GM18868 (cell line): ENCODE measurements around the gene ADAMTS18.
A peak's percentile ranks its signal among the peaks of the same experiment; 100 is the strongest.
"Not testable (repeated sequence)": the region's sequence is repeated elsewhere in the genome, so short reads cannot be mapped to it uniquely, and the experiment has no call there.

Experiments
- ATAC-seq: cut with Tn5 transposase; IDR thresholded peaks from one replicate; pipeline ENCODE4 v1.9.1; 2021; ENCODE audit warnings: mild to moderate bottlenecking, moderate library complexity; ENCODE audit not compliant: unreplicated experiment

ADAMTS18 gene

DNA sequence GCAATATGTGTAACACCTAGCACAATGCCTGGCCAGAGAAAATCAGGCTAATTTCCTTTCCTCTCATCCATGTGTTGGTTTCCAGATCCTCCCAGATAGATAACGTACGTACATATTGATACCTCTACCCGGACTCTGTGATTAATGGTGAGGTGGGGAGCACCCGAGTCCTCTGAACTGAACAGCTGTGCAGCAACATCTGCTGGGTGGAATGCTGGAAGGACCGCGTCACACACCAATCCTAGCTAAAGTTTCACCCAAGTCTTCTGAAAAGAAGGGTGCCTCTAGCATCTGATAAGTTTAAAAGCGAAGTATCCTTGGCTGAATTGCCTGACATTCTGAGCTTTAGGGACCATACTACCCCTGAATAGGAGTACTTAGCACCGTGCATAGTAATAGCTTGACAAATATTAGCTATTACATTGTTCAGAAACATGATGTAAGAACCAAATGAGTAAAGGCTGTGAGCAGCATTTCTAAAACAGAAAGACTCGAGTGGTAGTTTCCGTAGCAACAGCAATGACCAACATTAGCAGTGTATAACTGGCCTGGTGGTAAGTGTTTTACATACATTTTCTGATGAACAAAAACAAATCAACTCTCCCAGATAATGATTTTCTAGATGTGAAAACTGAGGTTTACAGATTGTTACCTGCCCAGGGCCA is 144.3 kb downstream of the ADAMTS18 start:
- ATAC-seq: no peak

DNA sequence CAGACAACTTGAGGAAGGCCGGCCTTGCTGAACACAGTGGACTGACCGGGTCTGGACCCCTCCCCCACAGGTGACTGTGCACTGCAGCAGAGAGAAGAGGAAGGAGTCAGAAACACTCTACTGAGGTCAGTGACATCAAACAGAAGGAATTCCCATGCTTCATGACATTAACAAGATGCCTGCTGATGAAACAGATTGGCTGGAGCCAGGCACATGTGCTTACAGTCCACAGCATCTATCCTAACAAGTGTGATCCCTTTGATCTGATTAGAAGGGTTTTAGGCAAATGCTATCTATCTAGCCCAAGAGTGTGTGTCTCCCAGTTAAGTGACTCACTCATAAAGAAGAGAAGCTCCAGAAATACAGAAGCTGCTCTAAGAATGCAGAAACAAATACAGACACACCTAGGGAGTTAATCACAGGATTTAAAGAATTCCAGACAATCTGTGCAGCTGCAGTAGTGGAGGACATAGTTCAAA is 145.5 kb downstream of the ADAMTS18 start:
- ATAC-seq: no peak

GRCh38 chr16:77288222-77288621 is 146.6 kb downstream of the ADAMTS18 start:
- ATAC-seq: no peak

DNA sequence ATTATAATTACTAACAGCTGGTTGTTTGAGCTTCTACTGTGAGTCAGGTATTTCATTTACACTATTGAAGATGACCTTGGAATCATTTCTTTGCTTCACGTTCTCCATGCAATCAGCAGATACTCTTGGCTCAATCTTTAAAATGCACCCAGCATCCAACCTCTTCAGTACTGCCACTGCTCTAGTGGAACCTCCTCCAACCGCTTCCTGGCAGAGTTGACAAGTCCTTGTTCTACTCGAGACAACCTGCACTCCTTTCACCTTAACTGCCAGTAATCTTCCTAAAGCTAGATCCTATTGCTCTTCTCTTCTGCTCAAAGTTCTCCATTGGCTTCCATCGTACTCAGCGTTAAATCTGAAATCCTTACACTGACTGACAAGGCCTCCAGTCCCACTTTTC is 149.2 kb downstream of the ADAMTS18 start:
- ATAC-seq: no peak

DNA sequence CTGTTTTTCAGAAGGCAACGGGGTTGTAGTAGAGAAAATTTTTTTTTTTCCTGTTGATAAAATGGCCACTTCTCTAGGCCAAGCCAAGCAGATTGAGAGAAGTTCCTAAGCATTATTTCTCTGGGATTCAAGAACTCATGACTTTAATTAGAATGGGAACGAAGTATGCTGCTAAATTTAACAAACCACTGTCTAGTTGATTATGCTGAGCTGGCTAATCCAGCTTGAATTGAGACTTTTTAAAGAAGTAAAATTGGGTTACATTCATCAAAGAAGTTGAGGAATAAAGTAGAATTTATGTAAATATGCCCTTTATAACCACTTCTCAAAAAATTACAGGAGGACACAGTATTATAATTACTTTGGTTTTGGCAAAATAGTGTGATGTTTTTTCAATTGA is 152.5 kb downstream of the ADAMTS18 start:
- no peak for ATAC-seq

DNA sequence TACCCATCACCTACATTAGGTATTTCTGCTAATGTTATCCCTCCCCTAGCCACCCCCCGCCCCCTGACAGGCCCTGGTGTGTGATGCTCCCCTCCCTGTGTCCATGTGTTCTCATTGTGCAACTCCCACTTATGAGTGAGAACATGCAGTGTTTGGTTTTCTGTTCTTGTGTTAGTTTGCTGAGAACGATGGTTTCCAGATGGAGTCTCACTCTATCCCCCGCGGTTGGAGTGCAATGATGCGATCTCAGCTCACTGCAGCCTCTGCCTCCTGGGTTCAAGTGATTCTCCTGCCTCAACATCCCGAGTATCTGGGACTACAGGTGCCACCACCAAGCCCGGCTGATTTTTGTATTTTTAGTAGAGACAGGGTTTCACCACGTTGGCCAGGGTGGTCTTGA is 155.5 kb downstream of the ADAMTS18 start:
- ATAC-seq: not testable (repeated sequence)

- ATAC-seq: no peak
Observed at GRCh38 chr16:77277571-77277970, 157.3 kb downstream of the ADAMTS18 start.

- ATAC-seq: no peak
Observed at GRCh38 chr16:77277141-77277540, 157.7 kb downstream of the ADAMTS18 start.

GRCh38 chr16:77276661-77277060 is 158.2 kb downstream of the ADAMTS18 start:
- no peak for ATAC-seq

DNA sequence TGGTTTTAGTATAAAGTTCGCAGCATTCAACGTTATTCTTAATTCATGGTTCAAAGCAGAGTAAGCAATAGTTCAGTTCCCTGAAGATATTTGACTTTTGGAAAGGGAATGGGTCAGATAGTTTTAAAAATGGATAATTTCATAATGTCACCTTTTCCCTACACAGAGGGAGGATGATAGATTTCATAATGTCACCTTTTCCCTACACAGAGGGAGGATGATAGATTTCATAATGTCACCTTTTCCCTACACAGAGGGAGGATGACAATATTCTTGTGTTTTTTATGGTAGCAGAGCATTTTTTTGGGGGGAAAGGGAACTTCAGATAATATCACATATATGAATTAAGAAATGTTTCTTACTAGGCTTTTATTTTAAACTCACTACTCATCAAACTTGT is 159.5 kb downstream of the ADAMTS18 start:
- not testable (repeated sequence) for ATAC-seq

DNA sequence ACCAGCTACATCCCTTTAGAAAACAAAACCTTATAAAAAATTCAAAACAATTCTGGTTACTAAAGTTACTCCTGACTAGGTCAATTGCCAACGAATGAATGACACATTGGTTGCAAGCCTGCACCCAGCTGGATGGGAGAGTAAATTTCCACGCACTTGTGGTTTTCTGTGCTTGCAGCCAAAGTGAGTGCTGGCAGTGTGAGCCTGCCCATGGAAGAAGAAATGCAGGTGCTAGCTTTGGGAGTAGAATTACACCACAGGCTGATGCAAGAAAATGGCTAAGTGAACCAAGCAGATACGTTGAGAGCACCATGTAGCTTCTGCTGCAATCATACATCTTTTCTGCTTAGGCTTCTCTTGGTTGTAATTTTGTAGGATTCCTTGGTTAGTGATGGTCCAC is 161.0 kb downstream of the ADAMTS18 start:
- no peak for ATAC-seq

DNA sequence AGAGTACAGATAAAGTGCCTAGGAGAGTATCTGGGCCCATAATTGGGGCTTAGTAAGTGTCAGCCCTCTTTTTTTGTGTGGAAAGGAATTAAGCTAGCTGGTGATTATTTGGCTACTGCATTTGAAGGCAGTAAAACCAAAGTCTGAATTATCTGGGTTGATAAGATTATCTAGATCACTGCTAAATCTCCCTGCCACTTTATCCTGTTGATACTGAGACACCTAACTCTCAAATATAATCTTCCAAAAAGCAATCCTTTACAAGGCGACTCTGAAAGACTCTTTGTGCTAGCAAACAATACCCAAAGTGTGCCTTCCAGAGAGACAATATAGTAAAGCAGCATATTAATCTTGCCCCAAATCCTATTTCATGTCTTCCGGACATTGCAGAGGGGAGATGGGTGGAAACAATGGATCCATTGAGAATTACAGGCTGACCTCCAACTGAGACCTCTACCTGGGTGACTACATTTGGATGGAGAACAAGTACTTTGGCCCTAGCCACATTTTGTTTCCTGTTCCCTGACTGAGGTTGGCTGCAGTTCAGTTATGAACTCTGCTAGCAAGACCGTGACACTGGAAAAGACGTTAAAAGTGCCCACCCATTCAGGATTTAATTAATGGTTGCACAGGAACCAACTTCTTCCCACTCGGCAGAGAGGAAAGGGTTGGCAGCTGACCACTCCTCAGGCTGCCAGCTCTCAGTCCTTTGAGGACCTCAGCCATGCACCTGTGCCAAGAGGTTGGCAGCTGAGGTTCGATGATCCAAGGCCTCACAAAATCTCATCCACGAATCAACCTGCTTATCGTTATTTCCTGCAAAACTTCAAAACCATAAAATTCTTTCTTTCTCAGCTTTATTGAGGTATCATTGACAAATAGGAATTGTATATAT is 163.1 kb downstream of the ADAMTS18 start:
- ATAC-seq: no peak

- not testable (repeated sequence) for ATAC-seq
Observed at GRCh38 chr16:77266185-77266584, 168.6 kb downstream of the ADAMTS18 start.

DNA sequence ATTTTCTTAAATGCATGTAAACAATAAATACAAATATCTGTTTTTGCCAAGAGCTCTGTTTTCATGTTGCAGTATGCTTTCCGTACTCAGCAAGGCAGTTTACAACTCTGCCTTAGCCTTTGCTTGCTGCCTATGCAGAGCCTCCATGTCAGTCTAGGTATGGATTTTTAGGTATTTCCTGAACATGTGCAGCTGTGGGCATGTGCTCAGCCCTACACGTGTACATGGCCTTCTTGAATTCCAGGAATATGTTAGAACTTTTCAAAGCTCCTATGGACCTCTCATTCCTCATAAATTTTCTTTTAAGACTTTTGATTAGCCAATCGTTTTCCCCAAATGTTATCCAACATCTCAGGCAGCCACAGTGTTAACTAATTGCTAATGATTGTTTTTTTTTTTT is 171.9 kb downstream of the ADAMTS18 start:
- no peak for ATAC-seq

GRCh38 chr16:77250400-77250799 is 184.4 kb downstream of the ADAMTS18 start:
- no peak for ATAC-seq

DNA sequence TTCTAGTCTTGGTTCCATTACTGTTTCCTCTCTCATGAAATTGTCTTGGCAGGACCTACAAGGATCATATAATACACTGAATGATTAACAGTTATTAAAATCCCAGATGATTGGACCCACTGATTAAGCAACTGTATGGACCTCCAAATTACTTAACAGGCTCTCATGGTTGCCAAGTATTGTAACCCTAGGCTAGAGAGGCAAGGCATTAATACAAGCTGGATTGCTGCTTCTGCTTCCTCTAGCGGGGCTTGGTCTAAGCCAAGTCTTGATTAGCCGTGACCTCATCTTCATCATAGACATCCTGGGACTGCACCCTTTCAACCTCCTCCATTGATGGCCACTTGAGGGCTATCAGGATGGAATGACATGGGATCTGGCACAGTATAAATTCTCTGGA is 188.7 kb downstream of the ADAMTS18 start:
- no peak for ATAC-seq

GRCh38 chr16:77242471-77242870 is 192.4 kb downstream of the ADAMTS18 start:
- ATAC-seq: not testable (repeated sequence)

GRCh38 chr16:77238593-77238992 is 196.2 kb downstream of the ADAMTS18 start:
- no peak for ATAC-seq

DNA sequence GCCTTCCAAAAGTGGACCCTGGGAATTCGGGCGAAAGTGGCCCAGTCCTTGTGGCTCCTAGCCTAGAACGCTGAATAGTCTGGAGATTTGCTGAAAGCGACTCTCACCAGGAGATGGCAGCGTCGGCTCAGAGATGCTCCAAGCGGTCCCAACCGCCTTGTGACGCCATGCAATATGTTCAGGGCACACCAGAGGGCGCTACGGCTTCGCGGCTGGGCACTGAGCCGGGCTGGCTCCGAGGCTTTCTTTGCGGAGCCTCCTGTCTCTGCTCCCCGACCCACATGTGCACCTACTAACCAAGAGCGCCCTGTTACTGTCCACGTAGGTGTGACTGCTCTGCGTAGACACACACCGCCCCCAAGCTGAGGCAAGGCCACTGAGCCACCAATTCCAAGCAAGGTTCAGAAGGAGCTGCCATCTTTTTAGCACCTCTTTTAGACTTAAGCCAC is 198.7 kb downstream of the ADAMTS18 start:
- peak; percentile 98 for ATAC-seq

DNA sequence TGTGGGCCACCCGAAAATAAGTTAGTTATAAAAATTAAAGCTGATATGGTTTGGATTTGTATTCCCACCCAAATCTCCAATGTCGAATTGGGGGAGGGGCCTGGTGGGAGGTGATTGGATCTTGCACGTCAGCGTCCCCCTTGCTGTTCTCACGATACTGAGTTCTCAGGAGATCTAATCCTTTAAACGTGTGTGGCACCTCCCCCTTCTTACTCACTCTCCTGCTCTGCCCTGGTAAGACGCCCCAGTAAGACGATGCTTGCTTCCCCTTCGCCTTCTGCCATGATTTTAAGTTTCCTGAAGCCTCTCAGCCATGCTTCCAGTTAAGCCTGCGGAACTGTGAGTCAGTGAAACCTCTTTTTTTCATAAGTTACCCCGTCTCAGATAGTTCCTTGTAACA is 200.2 kb downstream of the ADAMTS18 start:
- no peak for ATAC-seq

DNA sequence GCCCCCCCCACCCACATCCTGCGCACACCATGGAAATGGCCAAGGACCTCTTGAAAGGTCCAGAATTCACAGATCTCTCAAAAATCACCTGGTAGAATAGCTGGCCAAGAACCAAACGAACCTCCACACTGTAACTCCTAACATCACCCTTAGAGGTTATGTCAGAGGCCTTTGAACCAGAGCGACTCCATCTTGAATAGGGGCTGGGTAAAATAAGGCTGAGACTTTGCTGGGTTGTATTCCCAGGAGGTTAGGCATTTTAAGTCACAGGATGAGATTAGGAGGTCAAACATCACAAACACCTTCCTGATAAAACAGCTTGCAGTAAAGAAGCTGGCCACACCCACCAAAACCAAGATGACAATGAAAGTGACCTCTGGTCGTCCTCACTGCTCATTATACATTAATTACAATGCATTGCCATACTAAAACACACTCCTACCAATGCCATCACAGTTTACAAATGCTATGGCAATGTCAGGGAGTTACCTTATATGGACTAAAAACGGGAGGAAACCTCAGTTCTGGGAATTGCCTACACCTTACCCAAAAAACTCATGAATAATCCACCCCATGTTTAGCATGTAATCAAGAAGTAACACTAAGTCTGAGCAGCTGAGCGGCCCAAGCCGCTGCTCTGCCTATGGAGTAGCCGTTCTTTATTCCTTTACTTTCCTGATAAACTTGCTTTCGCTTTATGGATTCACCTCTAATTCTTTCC is 200.9 kb downstream of the ADAMTS18 start:
- ATAC-seq: no peak
